Smooth muscle cell of the brain vasculature (primary cell): ENCODE results near the gene DLX6.

ENCODE experiments used
- DNase-seq: peaks from one replicate; pipeline ENCODE4 v3.0.0-alpha.2; 2012; ENCODE audit warnings: low read depth, low spot score

The DLX6 gene

GRCh38 chr7:97005183-97006054 is at the start of gene DLX6:
Gene DLX6 (plus strand): TSS chr7:97005553. CDS start chr7:97005978, 425 bp downstream.
- DNase-seq, result no peak

- no peak for DNase-seq
Observed at GRCh38 chr7:96959135-96959534, 46.2 kb upstream of the DLX6 start.

- DNase-seq, result no peak
Observed at GRCh38 chr7:96962221-96962885, 43.0 kb upstream of the DLX6 start.

- no peak for DNase-seq
Observed at GRCh38 chr7:96968981-96969380, 36.4 kb upstream of the DLX6 start.

- no peak for DNase-seq
Observed at GRCh38 chr7:96970739-96971138, 34.6 kb upstream of the DLX6 start.

GRCh38 chr7:96973986-96974385 is 31.4 kb upstream of the DLX6 start:
- no peak for DNase-seq

GRCh38 chr7:96976106-96976505 is 29.2 kb upstream of the DLX6 start:
- no peak for DNase-seq

- DNase-seq, result no peak
Observed at GRCh38 chr7:96977445-96977844, 27.9 kb upstream of the DLX6 start.

GRCh38 chr7:96979551-96980276 is 25.6 kb upstream of the DLX6 start:
- no peak for DNase-seq

- no peak for DNase-seq
Observed at GRCh38 chr7:96982586-96982985, 22.8 kb upstream of the DLX6 start.

- DNase-seq, result no peak
Observed at GRCh38 chr7:96985992-96986391, 19.4 kb upstream of the DLX6 start.

- no peak for DNase-seq
Observed at GRCh38 chr7:96986901-96987300, 18.5 kb upstream of the DLX6 start.

GRCh38 chr7:96987719-96988118 is 17.6 kb upstream of the DLX6 start:
- no peak for DNase-seq

GRCh38 chr7:96989241-96989858 is 16.0 kb upstream of the DLX6 start:
- no peak for DNase-seq

GRCh38 chr7:96989859-96990317 is 15.5 kb upstream of the DLX6 start:
- no peak for DNase-seq

GRCh38 chr7:96991546-96992191 is 13.7 kb upstream of the DLX6 start:
- no peak for DNase-seq

- no peak for DNase-seq
Observed at GRCh38 chr7:96992192-96993005, 13.0 kb upstream of the DLX6 start.

GRCh38 chr7:96993094-96993865 is 12.1 kb upstream of the DLX6 start:
- DNase-seq, result no peak

- no peak for DNase-seq
Observed at GRCh38 chr7:96993980-96994379, 11.4 kb upstream of the DLX6 start.
